Measurements from ENCODE around the gene TRPM4.

- TF ChIP-seq, protein P1, sequence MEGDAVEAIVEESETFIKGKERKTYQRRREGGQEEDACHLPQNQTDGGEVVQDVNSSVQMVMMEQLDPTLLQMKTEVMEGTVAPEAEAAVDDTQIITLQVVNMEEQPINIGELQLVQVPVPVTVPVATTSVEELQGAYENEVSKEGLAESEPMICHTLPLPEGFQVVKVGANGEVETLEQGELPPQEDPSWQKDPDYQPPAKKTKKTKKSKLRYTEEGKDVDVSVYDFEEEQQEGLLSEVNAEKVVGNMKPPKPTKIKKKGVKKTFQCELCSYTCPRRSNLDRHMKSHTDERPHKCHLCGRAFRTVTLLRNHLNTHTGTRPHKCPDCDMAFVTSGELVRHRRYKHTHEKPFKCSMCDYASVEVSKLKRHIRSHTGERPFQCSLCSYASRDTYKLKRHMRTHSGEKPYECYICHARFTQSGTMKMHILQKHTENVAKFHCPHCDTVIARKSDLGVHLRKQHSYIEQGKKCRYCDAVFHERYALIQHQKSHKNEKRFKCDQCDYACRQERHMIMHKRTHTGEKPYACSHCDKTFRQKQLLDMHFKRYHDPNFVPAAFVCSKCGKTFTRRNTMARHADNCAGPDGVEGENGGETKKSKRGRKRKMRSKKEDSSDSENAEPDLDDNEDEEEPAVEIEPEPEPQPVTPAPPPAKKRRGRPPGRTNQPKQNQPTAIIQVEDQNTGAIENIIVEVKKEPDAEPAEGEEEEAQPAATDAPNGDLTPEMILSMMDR (IDR thresholded peaks at IDR 0.05; ENCODE audit: control extremely low read depth in 1 of 3, insufficient read depth in 1 of 3, low read depth in 1 of 3, low read length in 3 of 3), result no peak
- no peak for TF ChIP-seq CREB1 (IDR thresholded peaks at IDR 0.05)
Observed at GRCh38 chr19:49256691-49257090, 99.1 kb downstream of the TRPM4 start.
